ENCODE results near the gene RGS3. TPM values are rescaled to one million over a fixed set of nuclear protein-coding genes. Genes with fewer than 3 reads are reported as not detected.

RGS3 gene
- total and polyA plus RNA-seq, 2 of the 13 experiments (the other 11 are each of a cell fraction or from before 2014, with no cell fraction given): 17.1 to 28.8 TPM

DNA sequence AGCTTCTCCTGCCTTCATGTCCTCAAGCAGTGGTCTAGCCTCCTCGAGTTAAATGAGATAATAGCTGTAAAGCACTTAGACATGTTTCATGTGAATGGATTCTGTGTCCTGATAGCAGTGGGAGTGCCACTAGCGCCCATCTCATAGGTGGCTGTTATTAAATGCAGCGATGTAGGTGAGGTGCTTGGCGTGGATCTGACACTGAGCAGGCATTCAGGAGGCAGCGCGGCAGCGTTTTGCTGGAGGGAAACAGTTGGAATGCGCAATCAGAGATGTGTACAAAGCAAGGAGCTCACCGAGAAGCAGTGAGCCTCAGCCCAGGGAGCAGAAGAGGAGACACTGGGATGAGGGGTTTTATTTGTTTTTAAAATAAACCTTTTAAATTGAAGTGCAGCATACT is 106.6 kb downstream of the RGS3 start:
- POLR2A ChIA-PET: no interaction called here
- no peak overlapping the region for H3K27ac ChIP-seq (ENCODE audit: extremely low read length, insufficient read depth, low read length)

More for the DNA sequence above, 106.6 kb downstream of the RGS3 start:
- Histone ChIP-seq H4K20me1 (ENCODE audit: insufficient read depth, low read length) (no peaks in the 10 kb centered on the region), H3K9me3 (ENCODE audit: low read length) (no peaks in the 10 kb centered on the region), H3K27me3 (ENCODE audit: control insufficient read depth in 1 of 2, insufficient read depth in 2 of 2, low read length in 2 of 2) (no peaks in the 10 kb centered on the region), H3K36me3 (replicated peaks in 1 of 2; ENCODE audit: control insufficient read depth in 1 of 2, insufficient read depth in 2 of 2, low read length in 2 of 2) (peaks cover 0 to 1% of the 10 kb centered on the region in 2 experiments; a peak in 1 of 5 replicates), H3K9ac (ENCODE audit: insufficient read depth, low read depth, low read length) (no peak overlapping the region), H3K79me2 (ENCODE audit: insufficient read depth, low read length) (no peaks in the 10 kb centered on the region), H3K4me2 (ENCODE audit: low read depth, low read length) (no peak overlapping the region), H2AFZ (ENCODE audit: low read length) (no peak overlapping the region), H3K4me1 (ENCODE audit: insufficient read depth, low read length) (peaks cover 53% of the 10 kb centered on the region), H3K4me3 (replicated peaks in 1 of 3; ENCODE audit: insufficient read depth in 1 of 3, low read depth in 2 of 3, low read length in 3 of 3) (no peak overlapping the region)
- FAIRE-seq: no peak
- no peak for DNase-seq (ENCODE audit: low spot score)
- no peak for ATAC-seq
- intact Hi-C loops (cut with micrococcal nuclease; ENCODE audit: unreplicated experiment): no loop called here
- BruUV-seq (replicated peaks): no TSS peak
- WGBS (ENCODE audit: low lambda C conversion rate): 98% methylated on average over 9 of the region's 9 CpGs
- TF ChIP-seq ESRRA (CRISPR knock-in tag; IDR thresholded peaks at IDR 0.05; ENCODE audit: low read depth) (no peak), ZKSCAN5 (CRISPR knock-in tag; IDR thresholded peaks at IDR 0.05) (no peak), ZNF24 (IDR thresholded peaks at IDR 0.05) (no peak), PHF8 (CRISPR knock-in tag; IDR thresholded peaks at IDR 0.05) (no peak), NAIF1 (CRISPR knock-in tag; IDR thresholded peaks at IDR 0.05; ENCODE audit: borderline replicate concordance) (no peak), ZKSCAN8 (CRISPR knock-in tag; IDR thresholded peaks at IDR 0.05; ENCODE audit: borderline replicate concordance) (no peak), TEAD2 (CRISPR knock-in tag; IDR thresholded peaks at IDR 0.05) (no peak), NRL (CRISPR knock-in tag; IDR thresholded peaks at IDR 0.05; ENCODE audit: borderline replicate concordance) (no peak), MLXIP (CRISPR knock-in tag; IDR thresholded peaks at IDR 0.05; ENCODE audit: borderline replicate concordance) (no peak), MEF2D (CRISPR knock-in tag; IDR thresholded peaks at IDR 0.05) (no peak), ZNF83 (CRISPR knock-in tag; IDR thresholded peaks at IDR 0.05; ENCODE audit: borderline replicate concordance) (no peak)
- TF ChIP-seq, protein P1, sequence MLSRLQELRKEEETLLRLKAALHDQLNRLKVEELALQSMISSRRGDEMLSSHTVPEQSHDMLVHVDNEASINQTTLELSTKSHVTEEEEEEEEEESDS (CRISPR knock-in tag; IDR thresholded peaks at IDR 0.05; ENCODE audit: borderline replicate concordance): no peak
- TF ChIP-seq, protein P2, sequence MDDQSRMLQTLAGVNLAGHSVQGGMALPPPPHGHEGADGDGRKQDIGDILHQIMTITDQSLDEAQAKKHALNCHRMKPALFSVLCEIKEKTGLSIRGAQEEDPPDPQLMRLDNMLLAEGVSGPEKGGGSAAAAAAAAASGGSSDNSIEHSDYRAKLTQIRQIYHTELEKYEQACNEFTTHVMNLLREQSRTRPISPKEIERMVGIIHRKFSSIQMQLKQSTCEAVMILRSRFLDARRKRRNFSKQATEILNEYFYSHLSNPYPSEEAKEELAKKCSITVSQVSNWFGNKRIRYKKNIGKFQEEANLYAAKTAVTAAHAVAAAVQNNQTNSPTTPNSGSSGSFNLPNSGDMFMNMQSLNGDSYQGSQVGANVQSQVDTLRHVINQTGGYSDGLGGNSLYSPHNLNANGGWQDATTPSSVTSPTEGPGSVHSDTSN (CRISPR knock-in tag; IDR thresholded peaks at IDR 0.05; ENCODE audit: borderline replicate concordance): no peak
- CTCF ChIA-PET (ENCODE audit: low intra/inter-chr PET ratio, low total read pairs): no interaction called here
- in situ Hi-C loops (cut with HindIII; ENCODE audit: extremely low pct_ligation_motif_present, low pct_unique_long_range_greater_than_20kb): no loop called here
